H1 (cell line): Measurements from ENCODE around the gene HOTAIR. TPM values are rescaled to one million over a fixed set of nuclear protein-coding genes. Genes with fewer than 3 reads are reported as not detected.

Experiments used
- CTCF ChIA-PET: fragments of 300-600 bp; sonication (Branson Sonifier 250); formaldehyde crosslinking; loops from one replicate; lab custom pipeline; 2021; ENCODE audit not compliant: partially characterized antibody; lab: Charles Lee
- POLR2A ChIA-PET: fragments of 300-600 bp; sonication (Branson Sonifier 250); formaldehyde crosslinking; loops from one replicate; lab custom pipeline; 2021; ENCODE audit warnings: inconsistent platforms; ENCODE audit not compliant: partially characterized antibody; lab: Charles Lee
- DNase-seq, 2 experiments: peaks; one replicate each; pipeline versions ENCODE4 v3.0.0 to v3.0.0-alpha.2; 2010 to 2022; ENCODE audit warnings: low spot score in 2 of 2, low read depth in 1 of 2, mixed read lengths in 1 of 2
- FAIRE-seq: peaks from 2 replicates; lab custom pipeline; 2011; peaks lifted over from hg19 to GRCh38; lab: Jason Lieb, UNC
- H2AFZ ChIP-seq: 2 replicates; pipeline ENCODE4 v1.8.1; 2012; ENCODE audit warnings: low read length, inconsistent platforms
- H2AK5ac ChIP-seq: 2 replicates; pipeline ENCODE4 v1.6.1; 2013; ENCODE audit warnings: low read depth, low read length
- H2BK120ac ChIP-seq: replicated peaks from 2 replicates; pipeline ENCODE3; 2013; ENCODE audit warnings: low read depth, low read length, inconsistent platforms
- H2BK12ac ChIP-seq: 2 replicates; pipeline ENCODE4 v1.6.1; 2013; ENCODE audit warnings: low read depth, low read length
- H2BK15ac ChIP-seq: 2 replicates; pipeline ENCODE4 v1.6.1; 2013; ENCODE audit warnings: low read length
- H2BK20ac ChIP-seq: 2 replicates; pipeline ENCODE4 v1.6.1; 2013; ENCODE audit warnings: low read length
- H2BK5ac ChIP-seq: 2 replicates; pipeline ENCODE4 v1.6.1; 2013; ENCODE audit warnings: low read depth, low read length
- H3K14ac ChIP-seq: 2 replicates; pipeline ENCODE4 v1.6.1; 2013; ENCODE audit warnings: inconsistent platforms; ENCODE audit not compliant: insufficient read length
- H3K18ac ChIP-seq: 2 replicates; pipeline ENCODE4 v1.6.1; 2013; ENCODE audit warnings: low read length; ENCODE audit errors: extremely low read depth
- H3K23ac ChIP-seq: 2 replicates; pipeline ENCODE4 v1.6.1; 2013; ENCODE audit warnings: inconsistent platforms; ENCODE audit not compliant: insufficient read length
- H3K23me2 ChIP-seq: 2 replicates; pipeline ENCODE4 v1.6.1; 2013; ENCODE audit warnings: low read depth, low read length
- H3K27ac ChIP-seq: 2 replicates; pipeline ENCODE4 v1.6.1; 2011; ENCODE audit warnings: low read depth, low read length, inconsistent platforms
- H3K27me3 ChIP-seq, 4 experiments: replicated peaks in 1 of 4; 1 replicate in 1 of 4; 2 replicates in 3 of 4; pipeline versions ENCODE4 v1.6.1 to v1.8.1; 2011 to 2013; ENCODE audit warnings: low read length in 3 of 4, mild to moderate bottlenecking in 3 of 4, inconsistent platforms in 2 of 4, mixed read lengths in 2 of 4, moderate library complexity in 1 of 4; ENCODE audit not compliant: control insufficient read depth in 3 of 4, insufficient read depth in 3 of 4; ENCODE audit errors: extremely low read depth in 1 of 4
- H3K36me3 ChIP-seq, 4 experiments: 2 replicates each; pipeline versions ENCODE4 v1.6.1 to v1.8.1; 2011 to 2013; ENCODE audit warnings: mild to moderate bottlenecking in 4 of 4, low read length in 3 of 4, moderate library complexity in 2 of 4, control low read depth in 1 of 4, inconsistent platforms in 1 of 4; ENCODE audit not compliant: insufficient read depth in 4 of 4, control insufficient read depth in 2 of 4
- H3K4ac ChIP-seq: replicated peaks from 2 replicates; pipeline ENCODE3; 2013; ENCODE audit warnings: low read length, low read depth, mixed read lengths, inconsistent platforms; ENCODE audit not compliant: insufficient read length
- H3K4me1 ChIP-seq, 4 experiments: replicated peaks in 1 of 4; 1 replicate in 1 of 4; 2 replicates in 3 of 4; pipeline versions ENCODE4 v1.6.1 to v1.8.1; 2011 to 2013; ENCODE audit warnings: low read length in 3 of 4, inconsistent platforms in 2 of 4, mixed read lengths in 1 of 4; ENCODE audit not compliant: insufficient read depth in 4 of 4, control insufficient read depth in 3 of 4
- H3K4me2 ChIP-seq, 2 experiments: 2 replicates each; pipeline versions ENCODE4 v1.6.1 to v1.8.1; 2011 to 2013; ENCODE audit warnings: low read depth in 2 of 2, low read length in 2 of 2, control low read depth in 1 of 2, inconsistent platforms in 1 of 2, mild to moderate bottlenecking in 1 of 2; ENCODE audit not compliant: insufficient read depth in 1 of 2
- H3K4me3 ChIP-seq, 4 experiments: fragments of 200-600, 300-600 bp in 1 of 4; sonication (generic), shearing (Covaris generic), sonication (Bioruptor Twin) in 1 of 4; 2 replicates each; pipeline versions ENCODE4 v1.5.1 to v1.8.1; 2011 to 2016; ENCODE audit warnings: low read length in 4 of 4, low read depth in 3 of 4, control low read depth in 2 of 4, inconsistent platforms in 2 of 4, mild to moderate bottlenecking in 2 of 4, mixed read lengths in 1 of 4, moderate library complexity in 1 of 4; ENCODE audit not compliant: insufficient read depth in 2 of 4; ENCODE audit errors: extremely low read depth in 1 of 4
- H3K56ac ChIP-seq: replicated peaks from 2 replicates; pipeline ENCODE3; 2013; ENCODE audit warnings: low read depth, mild to moderate bottlenecking, mixed read lengths, low read length, inconsistent platforms; ENCODE audit not compliant: insufficient read length
- H3K79me1 ChIP-seq: 2 replicates; pipeline ENCODE4 v1.6.1; 2013; ENCODE audit warnings: low read depth, low read length, control low read depth
- H3K79me2 ChIP-seq, 2 experiments: 2 replicates each; pipeline versions ENCODE4 v1.6.1 to v1.8.1; 2012 to 2013; ENCODE audit warnings: low read length in 2 of 2, mild to moderate bottlenecking in 2 of 2, inconsistent platforms in 1 of 2; ENCODE audit not compliant: insufficient read depth in 2 of 2, control insufficient read depth in 1 of 2
- H3K9ac ChIP-seq, 4 experiments: replicated peaks in 1 of 4; 1 replicate in 1 of 4; 2 replicates in 3 of 4; pipeline versions ENCODE4 v1.6.1 to v1.8.1; 2011 to 2013; ENCODE audit warnings: low read depth in 3 of 4, low read length in 3 of 4, control low read depth in 2 of 4, mild to moderate bottlenecking in 2 of 4, moderate library complexity in 2 of 4, inconsistent platforms in 1 of 4; ENCODE audit errors: extremely low read depth in 1 of 4
- H3K9me3 ChIP-seq, 2 experiments: 2 replicates each; pipeline versions ENCODE4 v1.6.1 to v1.8.1; 2012 to 2013; ENCODE audit warnings: mild to moderate bottlenecking in 2 of 2, moderate library complexity in 2 of 2, control low read depth in 1 of 2, inconsistent platforms in 1 of 2, low read depth in 1 of 2, low read length in 1 of 2, mixed read lengths in 1 of 2; ENCODE audit not compliant: insufficient read depth in 2 of 2
- H4K20me1 ChIP-seq, 2 experiments: replicated peaks in 1 of 2; 2 replicates each; pipeline versions ENCODE3 to v1.8.1; 2011 to 2013; ENCODE audit warnings: inconsistent platforms in 2 of 2, low read length in 2 of 2, mild to moderate bottlenecking in 1 of 2; ENCODE audit not compliant: insufficient read depth in 2 of 2, control insufficient read depth in 1 of 2
- H4K5ac ChIP-seq: 2 replicates; pipeline ENCODE4 v1.6.1; 2013; ENCODE audit warnings: low read length, low read depth, mixed read lengths, inconsistent platforms; ENCODE audit not compliant: insufficient read length
- H4K8ac ChIP-seq: 2 replicates; pipeline ENCODE4 v1.8.0; 2013; ENCODE audit warnings: mild to moderate bottlenecking, moderate library complexity, low read length, inconsistent platforms; ENCODE audit not compliant: insufficient read depth; ENCODE audit errors: extremely low read depth
- H4K91ac ChIP-seq: replicated peaks from 2 replicates; pipeline ENCODE3; 2013; ENCODE audit warnings: low read length, mixed read lengths, inconsistent platforms; ENCODE audit not compliant: insufficient read length
- FOSL1 ChIP-seq: IDR thresholded peaks from 2 replicates; pipeline ENCODE4 v1.6.1; 2011; ENCODE audit warnings: mild to moderate bottlenecking, low read depth, low read length, moderate library complexity; ENCODE audit not compliant: insufficient read depth
- KDM4A ChIP-seq: IDR thresholded peaks from one replicate; pipeline ENCODE4 v1.7.1; 2012; ENCODE audit warnings: low read depth, mild to moderate bottlenecking, moderate library complexity, low read length, inconsistent platforms; ENCODE audit not compliant: severe bottlenecking
- MAFK ChIP-seq: IDR thresholded peaks from 2 replicates; pipeline ENCODE4 v1.6.1; 2012; ENCODE audit warnings: low read depth, mild to moderate bottlenecking, improper control_type of control experiment, low read length
- RAD21 ChIP-seq, 2 experiments: IDR thresholded peaks in 1 of 2; conservative IDR thresholded peaks in 1 of 2; 2 replicates each; pipeline ENCODE4 v1.6.1; 2011; ENCODE audit warnings: low read depth in 2 of 2, low read length in 2 of 2, improper control_type of control experiment in 1 of 2, inconsistent platforms in 1 of 2, mild to moderate bottlenecking in 1 of 2, moderate library complexity in 1 of 2
- TBP ChIP-seq: IDR thresholded peaks from 2 replicates; pipeline ENCODE4 v1.6.1; 2011; ENCODE audit warnings: low read depth, low read length, improper control_type of control experiment
- WGBS, 2 experiments: shearing (Covaris generic) in 1 of 2; methylation state at CpG; one replicate each; pipeline versions ENCODE4 v1.1.6 to v1.1.7; 2013 to 2015; ENCODE audit warnings: low lambda C conversion rate in 2 of 2, mixed read lengths in 2 of 2, inconsistent platforms in 1 of 2, low coverage in 1 of 2, missing lambda C conversion rate in 1 of 2; ENCODE audit not compliant: insufficient replicate concordance in 2 of 2, insufficient coverage in 1 of 2, insufficient read length in 1 of 2; ENCODE audit errors: extremely low coverage in 1 of 2, missing lambda C conversion rate in 1 of 2; 5-methylcytosine and 5-hydroxymethylcytosine counted together
- polyA plus RNA-seq, 7 experiments: library from polyadenylated mRNA; depleted of rRNA in 3 of 7; stranded (reverse) in 5 of 7; unstranded in 2 of 7; fragments of >200 nt in 5 of 7; fragments of 200-250 nt in 2 of 7; gene quantifications; 1 replicate in 5 of 7; 2 replicates in 1 of 7; 4 replicates in 1 of 7; pipeline versions ENCODE4 v1.2.1 to v1.2.3, GENCODE V29; 2011 to 2013; ENCODE audit warnings: missing spikeins in 2 of 7, mixed read lengths in 2 of 7
- total RNA-seq: library from RNA; stranded (reverse); fragmentation: NEBNext Ultra II Directional; extraction: Animal tissue kit (Norgen Biotek cat#: 25700); gene quantifications from 2 replicates; pipeline ENCODE4 v1.2.1, GENCODE V29; 2021
- TF ChIP-seq, protein P1 (sequence below): IDR thresholded peaks from 2 replicates; pipeline ENCODE4 v1.6.1; 2011; ENCODE audit warnings: low read depth, mild to moderate bottlenecking, low read length; ENCODE audit not compliant: insufficient read depth
- TF ChIP-seq, protein P2 (sequence below): IDR thresholded peaks from 2 replicates; pipeline ENCODE4 v1.6.1; 2012; ENCODE audit warnings: low read length, inconsistent platforms

Gene HOTAIR
- total and polyA plus RNA-seq, 2 of the 8 experiments (the other 6 are each of a cell fraction or from before 2014, with no cell fraction given): not detected

DNA sequence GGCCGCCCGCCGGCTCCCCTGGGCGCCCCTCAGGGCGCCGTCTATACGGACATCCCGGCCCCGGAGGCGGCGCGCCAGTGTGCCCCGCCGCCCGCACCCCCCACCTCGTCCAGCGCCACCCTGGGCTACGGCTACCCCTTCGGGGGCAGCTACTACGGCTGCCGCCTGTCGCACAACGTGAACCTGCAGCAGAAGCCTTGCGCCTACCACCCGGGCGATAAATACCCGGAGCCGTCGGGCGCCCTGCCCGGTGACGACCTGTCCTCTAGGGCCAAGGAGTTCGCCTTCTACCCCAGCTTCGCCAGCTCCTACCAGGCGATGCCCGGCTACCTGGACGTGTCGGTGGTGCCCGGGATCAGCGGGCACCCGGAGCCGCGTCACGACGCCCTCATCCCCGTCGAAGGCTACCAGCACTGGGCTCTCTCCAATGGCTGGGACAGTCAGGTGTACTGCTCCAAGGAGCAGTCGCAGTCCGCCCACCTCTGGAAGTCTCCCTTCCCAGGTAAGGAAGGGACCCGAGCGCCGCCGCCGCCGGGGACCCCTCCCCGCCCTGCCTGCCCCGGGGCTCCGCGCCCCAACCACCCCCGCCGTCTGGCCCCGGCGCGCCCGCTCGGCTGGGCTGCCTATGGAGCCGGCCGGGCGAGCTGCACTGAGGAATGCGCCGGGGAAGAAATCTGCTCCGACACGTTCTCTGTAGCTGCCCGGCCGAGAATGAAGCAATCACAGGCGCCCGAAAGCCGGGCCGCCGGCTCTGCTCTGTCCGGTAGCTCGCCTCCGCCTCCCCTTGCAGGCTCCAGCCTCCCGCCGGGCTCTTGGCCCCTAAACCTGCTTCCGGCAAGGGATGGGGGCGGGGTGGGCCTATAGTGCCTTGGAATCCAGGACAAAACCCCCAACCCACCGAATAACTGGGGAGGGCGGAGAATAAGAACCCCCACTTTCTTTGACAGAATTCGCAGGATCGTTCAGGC is 35.3 kb downstream of the HOTAIR start:
- H4K5ac ChIP-seq: no peak overlapping the region
- no peak overlapping the region for H4K91ac ChIP-seq
- H3K79me2 ChIP-seq: no peaks in the 10 kb centered on the region
- H3K56ac ChIP-seq: no peak overlapping the region
- FAIRE-seq (no peak), DNase-seq (peak in 1 of 2 experiments; percentile 74)
- CTCF ChIA-PET: interaction anchor here (0.6 to 2.5 kb wide), 15 partner anchors 11 to 276 kb away, joined by 3 to 9 read pairs (median 4); no protein-coding TSS in a partner anchor
- H2AK5ac ChIP-seq: no peak overlapping the region
- no peaks in the 10 kb centered on the region for H3K9me3 ChIP-seq
- WGBS, 2 experiments: 9% methylated on average over 62 of the region's 91 CpGs; no CpG with 5 or more reads in 1 of the 2 experiments
- H2BK20ac ChIP-seq: no peak overlapping the region
- no peaks in the 10 kb centered on the region for H3K23me2 ChIP-seq
- no peak overlapping the region for H2AFZ ChIP-seq
- peaks cover 12 to 25% of the 10 kb centered on the region in 2 experiments for H4K20me1 ChIP-seq
- peak overlapping the region in 1 of 4 experiments; percentile 48; a peak in 2 of 8 replicates for H3K4me3 ChIP-seq
- H3K4me2 ChIP-seq: peak overlapping the region; percentile 52 to 53
- H3K79me1 ChIP-seq: no peaks in the 10 kb centered on the region
- H3K14ac ChIP-seq: no peak overlapping the region
- no peak overlapping the region for H3K27ac ChIP-seq
- H3K36me3 ChIP-seq: peaks cover 0 to 6% (median 0%) of the 10 kb centered on the region in 4 experiments; a peak in 1 of 8 replicates
- H3K27me3 ChIP-seq: peaks cover 90 to 100% (median 97%) of the 10 kb centered on the region in 4 experiments
- no peak overlapping the region for H3K9ac ChIP-seq
- no peak overlapping the region for H2BK15ac ChIP-seq
- no peak overlapping the region; the same call in none of the 2 replicates for H3K18ac ChIP-seq
- peak overlapping the region; percentile 63; the same call in 1 of the 2 replicates for H4K8ac ChIP-seq
- no peak overlapping the region for H3K23ac ChIP-seq
- peak overlapping the region; percentile 50; the same call in 1 of the 2 replicates for H2BK12ac ChIP-seq
- no peak overlapping the region for H2BK120ac ChIP-seq
- H2BK5ac ChIP-seq: peak overlapping the region; percentile 35; the same call in 1 of the 2 replicates
- no peak overlapping the region for H3K4ac ChIP-seq
- POLR2A ChIA-PET: interaction anchor here (0.9 to 3.0 kb wide), 7 partner anchors 13 to 277 kb away, joined by 3 to 12 read pairs (median 3); no protein-coding TSS in a partner anchor
- peaks cover 0 to 6% (median 5%) of the 10 kb centered on the region in 4 experiments; a peak in 4 of 7 replicates for H3K4me1 ChIP-seq
- TF ChIP-seq FOSL1 (no peak), RAD21 (IDR thresholded peaks at IDR 0.05 in 1 of 2, conservative IDR thresholded peaks at IDR 0.05 in 1 of 2; ENCODE audit: low read depth in 2 of 2, low read length in 2 of 2) (no peak), KDM4A (peak; percentile 24), TBP (no peak), MAFK (no peak)
- TF ChIP-seq, protein P1, sequence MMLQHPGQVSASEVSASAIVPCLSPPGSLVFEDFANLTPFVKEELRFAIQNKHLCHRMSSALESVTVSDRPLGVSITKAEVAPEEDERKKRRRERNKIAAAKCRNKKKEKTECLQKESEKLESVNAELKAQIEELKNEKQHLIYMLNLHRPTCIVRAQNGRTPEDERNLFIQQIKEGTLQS: no peak
- TF ChIP-seq, protein P2, sequence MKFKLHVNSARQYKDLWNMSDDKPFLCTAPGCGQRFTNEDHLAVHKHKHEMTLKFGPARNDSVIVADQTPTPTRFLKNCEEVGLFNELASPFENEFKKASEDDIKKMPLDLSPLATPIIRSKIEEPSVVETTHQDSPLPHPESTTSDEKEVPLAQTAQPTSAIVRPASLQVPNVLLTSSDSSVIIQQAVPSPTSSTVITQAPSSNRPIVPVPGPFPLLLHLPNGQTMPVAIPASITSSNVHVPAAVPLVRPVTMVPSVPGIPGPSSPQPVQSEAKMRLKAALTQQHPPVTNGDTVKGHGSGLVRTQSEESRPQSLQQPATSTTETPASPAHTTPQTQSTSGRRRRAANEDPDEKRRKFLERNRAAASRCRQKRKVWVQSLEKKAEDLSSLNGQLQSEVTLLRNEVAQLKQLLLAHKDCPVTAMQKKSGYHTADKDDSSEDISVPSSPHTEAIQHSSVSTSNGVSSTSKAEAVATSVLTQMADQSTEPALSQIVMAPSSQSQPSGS: no peak
